Esophagus squamous epithelium (tissue), 5 donors: ENCODE results near the gene MTRF1L. TPM values are rescaled to one million over a fixed set of nuclear protein-coding genes. Genes with fewer than 3 reads are reported as not detected.

Source experiments
- DNase-seq: peaks from one replicate; lab custom pipeline; 2025; lab: John Stamatoyannopoulos, UW
- H3K27ac ChIP-seq, 4 donors: fragments of 200-600 bp; sonication (generic); one replicate each; pipeline ENCODE4 v1.5.1; 2016 to 2019; ENCODE audit warnings: mild to moderate bottlenecking in 1 of 4
- H3K27me3 ChIP-seq, 4 donors: fragments of 200-600 bp; sonication (generic); 1 replicate in 3 of 4; 2 replicates in 1 of 4; pipeline versions ENCODE4 v1.5.1 to v1.6.0; 2017 to 2021; ENCODE audit warnings: antibody characterized with exemption in 1 of 4
- H3K36me3 ChIP-seq, 3 donors: fragments of 200-600 bp; sonication (generic); one replicate each; pipeline ENCODE4 v1.5.1; 2016 to 2019
- H3K4me1 ChIP-seq, 3 donors: fragments of 200-600 bp; sonication (generic); one replicate each; pipeline ENCODE4 v1.5.1; 2017 to 2019
- H3K4me3 ChIP-seq, 4 donors: fragments of 200-600 bp; sonication (generic); 1 replicate in 3 of 4; 2 replicates in 1 of 4; pipeline ENCODE4 v1.5.1; 2016 to 2019; ENCODE audit warnings: mild to moderate bottlenecking in 2 of 4, moderate library complexity in 1 of 4
- H3K9me3 ChIP-seq, 3 donors: fragments of 200-600 bp; sonication (generic); one replicate each; pipeline ENCODE4 v1.5.1; 2016 to 2019
- CTCF ChIP-seq, 6 experiments: fragments of 450-650 bp in 4 of 6; fragments of 200-600 bp in 2 of 6; sonication (generic) in 2 of 6; IDR thresholded peaks; one replicate each; pipeline ENCODE4 v1.5.1; 2016 to 2019; ENCODE audit warnings: antibody characterized with exemption in 6 of 6, mild to moderate bottlenecking in 4 of 6, moderate library complexity in 4 of 6
- POLR2A ChIP-seq, 4 donors: fragments of 450-650 bp; IDR thresholded peaks; one replicate each; pipeline ENCODE4 v1.6.1; 2017; ENCODE audit warnings: antibody characterized with exemption in 4 of 4, mild to moderate bottlenecking in 4 of 4, moderate library complexity in 3 of 4
- WGBS, 2 donors: methylation state at CpG; one replicate each; pipeline ENCODE4 v1.1.5; 2018; 5-methylcytosine and 5-hydroxymethylcytosine counted together
- intact Hi-C: fragments of 100-400 bp; cut with DNase I; formaldehyde crosslinking; loops from one replicate; pipeline ENCODE4 v1.15.0; 2022
- total RNA-seq, 4 donors: library from RNA; depleted of rRNA; stranded (reverse); fragments of >200 nt; gene quantifications; one replicate each; pipeline ENCODE4 v1.1.0, GENCODE V29; 2016
- donor health status: DM: yes; HTN: yes; CAD: no.

The MTRF1L gene
- total RNA-seq, 4 donors from 2014 or later: 7.3 to 16.2 (median 14.4) TPM

GRCh38 chr6:153044295-153044694 is 41.8 kb upstream of the MTRF1L start:
- no peaks in the 10 kb centered on the region for H3K36me3 ChIP-seq
- no peaks in the 10 kb centered on the region for H3K27me3 ChIP-seq
- TF ChIP-seq POLR2A (IDR thresholded peaks at IDR 0.05): no peak
- no peak for TF ChIP-seq CTCF (IDR thresholded peaks at IDR 0.05)
- intact Hi-C loops: no loop called here
- DNase-seq: no peak
- H3K9me3 ChIP-seq: no peaks in the 10 kb centered on the region
- H3K4me1 ChIP-seq: peaks cover 0 to 11% (median 0%) of the 10 kb centered on the region in 3 donors
- 41 to 51% methylated on average over 4 of the region's 4 CpGs for WGBS, 2 donors
- peak overlapping the region in 2 of 4 donors; percentile 3 to 66 for H3K27ac ChIP-seq
- no peak overlapping the region for H3K4me3 ChIP-seq

DNA sequence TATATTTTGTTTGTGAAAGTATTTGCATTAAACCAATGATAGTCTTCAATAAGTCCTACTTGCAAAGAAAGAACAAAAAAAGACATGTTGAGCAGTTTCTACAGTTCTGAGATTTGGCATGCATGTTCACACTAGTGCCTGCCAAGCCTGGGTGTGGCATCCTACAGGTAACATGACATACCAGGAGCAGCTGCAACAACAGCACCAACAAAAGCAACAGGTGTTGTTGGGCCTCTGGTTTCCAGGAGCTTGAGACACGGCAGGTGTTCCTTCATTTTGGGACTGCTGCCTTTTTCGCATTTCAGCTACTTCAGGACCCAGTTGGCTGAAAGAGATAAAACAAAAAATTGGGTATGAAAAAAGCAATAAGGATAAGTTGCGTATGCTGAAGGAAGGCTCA is 41.2 kb upstream of the MTRF1L start:
- no peak for TF ChIP-seq POLR2A (IDR thresholded peaks at IDR 0.05)
- TF ChIP-seq CTCF (IDR thresholded peaks at IDR 0.05): no peak
- Histone ChIP-seq H3K9me3 (no peaks in the 10 kb centered on the region), H3K27ac (peak overlapping the region in 2 of 4 donors; percentile 3 to 66), H3K36me3 (no peaks in the 10 kb centered on the region), H3K4me3 (no peak overlapping the region), H3K27me3 (no peaks in the 10 kb centered on the region), H3K4me1 (peaks cover 0 to 11% (median 0%) of the 10 kb centered on the region in 3 donors)
- 65 to 76% methylated on average over 3 of the region's 3 CpGs for WGBS, 2 donors
- intact Hi-C loops: no loop called here
- DNase-seq: no peak

GRCh38 chr6:153038378-153039057 is 36.0 kb upstream of the MTRF1L start:
- Histone ChIP-seq H3K9me3 (no peaks in the 10 kb centered on the region), H3K36me3 (no peaks in the 10 kb centered on the region), H3K4me1 (peaks cover 0 to under 1% (median 0%) of the 10 kb centered on the region in 3 donors), H3K27me3 (no peaks in the 10 kb centered on the region), H3K27ac (no peak overlapping the region), H3K4me3 (no peak overlapping the region)
- WGBS, 2 donors: 64 to 69% methylated on average over 4 of the region's 4 CpGs
- DNase-seq: no peak
- TF ChIP-seq CTCF (IDR thresholded peaks at IDR 0.05): no peak
- TF ChIP-seq POLR2A (IDR thresholded peaks at IDR 0.05): no peak
- intact Hi-C loops: no loop called here

- Histone ChIP-seq H3K27ac (no peak overlapping the region), H3K9me3 (no peaks in the 10 kb centered on the region), H3K4me1 (peaks cover 0 to 3% (median 0%) of the 10 kb centered on the region in 3 donors), H3K4me3 (no peak overlapping the region), H3K27me3 (no peaks in the 10 kb centered on the region), H3K36me3 (no peaks in the 10 kb centered on the region)
- TF ChIP-seq POLR2A (IDR thresholded peaks at IDR 0.05) (no peak), CTCF (IDR thresholded peaks at IDR 0.05) (no peak)
- intact Hi-C loops: no loop called here
- no peak for DNase-seq
- 87 to 92% methylated on average over 9 of the region's 9 CpGs for WGBS, 2 donors
Measured at GRCh38 chr6:153034139-153034538, 31.6 kb upstream of the MTRF1L start.

GRCh38 chr6:153032255-153032882 is 29.9 kb upstream of the MTRF1L start:
- no peak overlapping the region for H3K4me3 ChIP-seq
- TF ChIP-seq CTCF (IDR thresholded peaks at IDR 0.05) (peak in 4 of 6 experiments; percentile 9 to 61 (median 32)), POLR2A (IDR thresholded peaks at IDR 0.05) (no peak)
- no peak overlapping the region for H3K27ac ChIP-seq
- H3K36me3 ChIP-seq: no peaks in the 10 kb centered on the region
- intact Hi-C loops: no loop called here
- H3K9me3 ChIP-seq: no peaks in the 10 kb centered on the region
- H3K27me3 ChIP-seq: no peaks in the 10 kb centered on the region
- H3K4me1 ChIP-seq: peaks cover 0 to 3% (median 0%) of the 10 kb centered on the region in 3 donors
- 63 to 68% methylated on average over 9 of the region's 9 CpGs for WGBS, 2 donors
- no peak for DNase-seq
